Mucosa of descending colon (tissue), 3 donors: Measurements from ENCODE around the gene PAX1. TPM values are rescaled to one million over a fixed set of nuclear protein-coding genes. Genes with fewer than 3 reads are reported as not detected.

ENCODE experiments used
- ATAC-seq: fragments of 200-7000 bp; cut with Tn5 transposase; one replicate; pipeline ENCODE4 v1.9.1; 2020; ENCODE audit warnings: mild to moderate bottlenecking, moderate library complexity
- DNase-seq, 3 donors: peaks; one replicate each; pipeline ENCODE4 v3.0.0-alpha.2; 2020
- H3K36me3 ChIP-seq: fragments of 200-600 bp; one replicate; pipeline ENCODE4 v1.8.0; 2021; ENCODE audit warnings: low read depth, mild to moderate bottlenecking
- H3K4me1 ChIP-seq: fragments of 200-600 bp; one replicate; pipeline ENCODE4 v1.8.0; 2021; ENCODE audit warnings: low read depth, mild to moderate bottlenecking
- H3K4me3 ChIP-seq: fragments of 200-600 bp; one replicate; pipeline ENCODE4 v1.8.0; 2021; ENCODE audit warnings: mild to moderate bottlenecking
- H3K9me3 ChIP-seq: fragments of 200-600 bp; one replicate; pipeline ENCODE4 v1.8.0; 2021; ENCODE audit warnings: mild to moderate bottlenecking
- CTCF ChIP-seq: fragments of 200-600 bp; IDR thresholded peaks from one replicate; pipeline ENCODE4 v1.8.0; 2022; ENCODE audit warnings: antibody characterized with exemption, mild to moderate bottlenecking
- intact Hi-C, 2 donors: fragments of 100-400 bp; cut with DNase I in 1 of 2; cut with micrococcal nuclease in 1 of 2; formaldehyde crosslinking; loops; one replicate each; pipeline versions ENCODE4 v1.11.0 to v1.11.1; 2022; cut with DNase I, micrococcal nuclease
- total RNA-seq, 3 donors: library from RNA; stranded (reverse); fragmentation: NEBNext Ultra II Directional in 2 of 3; extraction: Animal tissue kit (Norgen Biotek cat#: 25700) in 2 of 3; gene quantifications; one replicate each; pipeline versions ENCODE4 v1.2.1 to v1.2.4, GENCODE V29; 2021 to 2023
- donor health status: DM: no; HTN: no; CAD: no; lungs with moderate emphysema.
- donor health status: DM: no; HTN: no; CAD: no.
- donor health status: DM: no; HTN: yes; CAD: no.

Gene PAX1
- total RNA-seq, 3 donors from 2014 or later, result 0.06 TPM; not detected in 2

GRCh38 chr20:21710341-21710740 lies 4.9 kb downstream of the PAX1 start:
- Histone ChIP-seq H3K4me3 (no peak overlapping the region), H3K4me1 (no peaks in the 10 kb centered on the region), H3K36me3 (no peaks in the 10 kb centered on the region), H3K9me3 (no peaks in the 10 kb centered on the region)
- DNase-seq, result no peak
- no peak for TF ChIP-seq CTCF
- no peak for ATAC-seq
- intact Hi-C loops, result no loop called here

GRCh38 chr20:21710863-21711431 lies 5.5 kb downstream of the PAX1 start:
- no peak overlapping the region for H3K4me3 ChIP-seq
- DNase-seq (no peak), ATAC-seq (no peak)
- intact Hi-C loops, result no loop called here
- H3K9me3 ChIP-seq, result no peaks in the 10 kb centered on the region
- H3K36me3 ChIP-seq, result no peaks in the 10 kb centered on the region
- no peak for TF ChIP-seq CTCF
- no peaks in the 10 kb centered on the region for H3K4me1 ChIP-seq

- no peaks in the 10 kb centered on the region for H3K9me3 ChIP-seq
- no peak overlapping the region for H3K4me3 ChIP-seq
- DNase-seq, result no peak
- H3K4me1 ChIP-seq, result no peaks in the 10 kb centered on the region
- no peak for ATAC-seq
- no peak for TF ChIP-seq CTCF
- H3K36me3 ChIP-seq, result no peaks in the 10 kb centered on the region
- intact Hi-C loops, result no loop called here
Observed at GRCh38 chr20:21712443-21713059, 7.1 kb downstream of the PAX1 start.

GRCh38 chr20:21713470-21713869 lies 8.0 kb downstream of the PAX1 start:
- no peaks in the 10 kb centered on the region for H3K9me3 ChIP-seq
- no peaks in the 10 kb centered on the region for H3K36me3 ChIP-seq
- TF ChIP-seq CTCF, result no peak
- no peak overlapping the region for H3K4me3 ChIP-seq
- ATAC-seq (no peak), DNase-seq (no peak)
- intact Hi-C loops, result no loop called here
- no peaks in the 10 kb centered on the region for H3K4me1 ChIP-seq

- DNase-seq, result no peak
- no peak for TF ChIP-seq CTCF
Observed at GRCh38 chr20:21713901-21714296, 8.4 kb downstream of the PAX1 start.

More at GRCh38 chr20:21713901-21714296, 8.4 kb downstream of the PAX1 start:
- Histone ChIP-seq H3K36me3 (no peaks in the 10 kb centered on the region), H3K9me3 (no peaks in the 10 kb centered on the region), H3K4me3 (no peak overlapping the region), H3K4me1 (no peaks in the 10 kb centered on the region)
- no peak for ATAC-seq
- intact Hi-C loops, result no loop called here
